H4 (cell line): ENCODE measurements around the gene TRERF1. TPM values are rescaled to one million over a fixed set of nuclear protein-coding genes. Genes with fewer than 3 reads are reported as not detected.

Source experiments
- DNase-seq: peaks from one replicate; pipeline ENCODE4 v3.0.0-alpha.2; 2015; ENCODE audit warnings: low spot score
- total RNA-seq: library from RNA; depleted of rRNA; stranded (reverse); fragments of >200 nt; shearing (Covaris generic); gene quantifications from 2 replicates; pipeline ENCODE4 v1.2.3, GENCODE V29; 2014

The TRERF1 gene
- total RNA-seq, 1 experiment from 2014 or later = 5.2 TPM

DNA sequence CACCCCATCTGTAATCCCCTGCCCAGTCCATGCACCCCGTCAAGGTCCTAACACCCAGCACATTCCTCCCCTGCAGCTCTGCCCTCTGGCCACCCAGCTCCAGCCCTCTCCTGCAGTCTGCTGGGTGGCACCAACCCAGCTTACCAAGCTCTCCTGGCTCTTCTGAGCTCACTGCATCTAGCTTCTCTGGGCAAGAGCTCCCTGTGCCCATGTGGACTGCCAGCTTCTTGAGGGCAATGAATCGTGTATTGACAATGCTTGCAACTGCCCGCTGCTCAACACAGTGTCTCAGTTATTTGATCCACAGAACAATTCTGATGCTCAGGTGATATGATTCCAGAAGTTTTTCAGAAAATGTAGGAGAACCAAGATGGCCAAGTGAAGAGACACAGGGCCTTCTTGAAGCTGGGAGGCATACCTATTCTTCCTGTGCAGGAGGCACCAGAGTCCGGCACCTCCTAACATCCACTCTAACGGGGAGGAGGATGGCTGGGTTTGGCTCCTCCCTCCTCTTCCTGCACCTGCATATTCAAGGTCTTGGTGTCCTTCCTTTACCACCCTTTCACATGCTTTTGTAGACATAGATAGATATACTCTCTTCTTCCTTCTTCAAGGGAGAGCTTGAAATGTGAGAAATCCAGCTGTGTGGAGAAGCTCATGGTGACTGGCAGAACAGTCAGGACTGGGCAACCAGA, 85.6 kb downstream of the TRERF1 start:
- DNase-seq = no peak

GRCh38 chr6:42365021-42365420, 86.7 kb downstream of the TRERF1 start:
- DNase-seq = no peak

GRCh38 chr6:42363926-42364849, 87.5 kb downstream of the TRERF1 start:
- DNase-seq = no peak

GRCh38 chr6:42361036-42361435, 90.7 kb downstream of the TRERF1 start:
- no peak for DNase-seq

DNA sequence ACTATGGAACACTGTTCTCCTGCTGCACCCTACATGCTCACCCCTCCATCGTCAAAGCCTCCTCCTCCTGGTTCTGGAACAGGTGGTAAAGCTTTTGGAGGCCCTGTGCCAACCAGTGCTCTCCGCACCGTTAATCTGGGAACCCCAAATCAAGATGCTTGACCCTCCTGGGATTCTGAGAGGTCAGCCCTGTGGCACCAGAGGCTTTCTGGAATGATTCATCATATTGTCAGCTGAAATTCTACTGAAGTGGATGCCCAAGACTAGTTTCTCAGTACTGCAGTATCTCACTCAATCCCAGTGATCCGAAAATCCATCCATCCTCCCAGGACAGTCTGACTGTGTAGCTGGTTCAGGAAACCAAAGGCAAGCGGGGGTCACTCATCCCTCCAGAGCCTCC, 92.7 kb downstream of the TRERF1 start:
- DNase-seq = no peak

- no peak for DNase-seq
Observed at GRCh38 chr6:42355416-42355815, 96.3 kb downstream of the TRERF1 start.

- DNase-seq = no peak
Observed at GRCh38 chr6:42354702-42355101, 97.0 kb downstream of the TRERF1 start.

GRCh38 chr6:42352856-42353564, 98.7 kb downstream of the TRERF1 start:
- DNase-seq = no peak

DNA sequence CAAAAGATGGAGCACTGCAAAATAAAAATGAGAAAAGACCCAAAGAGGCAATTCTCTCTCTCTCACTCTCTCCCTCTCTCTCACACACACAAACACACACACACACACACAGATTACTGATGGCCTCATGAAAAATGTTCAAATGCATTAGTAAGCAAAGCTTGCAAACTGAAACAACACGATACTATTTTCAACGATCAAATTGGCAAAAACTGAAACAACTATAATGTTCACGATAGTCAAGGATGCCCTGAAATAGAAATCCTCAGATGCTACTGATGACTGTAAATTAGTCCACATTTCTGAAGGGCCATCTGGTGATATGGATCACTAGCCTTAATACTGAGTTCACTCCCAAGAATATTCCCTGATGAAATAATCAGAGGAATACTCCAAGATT, 100.8 kb downstream of the TRERF1 start:
- no peak for DNase-seq

GRCh38 chr6:42349753-42350511, 101.8 kb downstream of the TRERF1 start:
- no peak for DNase-seq

DNA sequence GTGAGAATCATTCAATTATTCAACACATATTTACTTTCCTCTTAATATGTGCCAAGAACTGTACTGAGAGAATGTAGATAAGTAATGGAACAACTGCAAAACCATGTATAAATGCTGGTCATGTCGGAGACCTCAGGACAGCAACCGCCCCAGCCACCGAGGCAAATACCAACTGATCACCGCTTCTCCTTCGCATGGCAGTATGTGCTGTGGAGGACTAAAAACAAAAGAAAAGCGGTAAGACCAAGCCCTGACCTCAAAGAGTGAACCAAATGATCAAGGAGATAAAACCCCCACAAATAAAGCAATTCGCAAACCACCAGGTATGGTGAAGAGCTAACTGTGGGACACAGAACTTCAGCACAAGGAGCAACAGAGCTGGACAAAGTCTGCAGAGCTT, 104.3 kb downstream of the TRERF1 start:
- no peak for DNase-seq

DNA sequence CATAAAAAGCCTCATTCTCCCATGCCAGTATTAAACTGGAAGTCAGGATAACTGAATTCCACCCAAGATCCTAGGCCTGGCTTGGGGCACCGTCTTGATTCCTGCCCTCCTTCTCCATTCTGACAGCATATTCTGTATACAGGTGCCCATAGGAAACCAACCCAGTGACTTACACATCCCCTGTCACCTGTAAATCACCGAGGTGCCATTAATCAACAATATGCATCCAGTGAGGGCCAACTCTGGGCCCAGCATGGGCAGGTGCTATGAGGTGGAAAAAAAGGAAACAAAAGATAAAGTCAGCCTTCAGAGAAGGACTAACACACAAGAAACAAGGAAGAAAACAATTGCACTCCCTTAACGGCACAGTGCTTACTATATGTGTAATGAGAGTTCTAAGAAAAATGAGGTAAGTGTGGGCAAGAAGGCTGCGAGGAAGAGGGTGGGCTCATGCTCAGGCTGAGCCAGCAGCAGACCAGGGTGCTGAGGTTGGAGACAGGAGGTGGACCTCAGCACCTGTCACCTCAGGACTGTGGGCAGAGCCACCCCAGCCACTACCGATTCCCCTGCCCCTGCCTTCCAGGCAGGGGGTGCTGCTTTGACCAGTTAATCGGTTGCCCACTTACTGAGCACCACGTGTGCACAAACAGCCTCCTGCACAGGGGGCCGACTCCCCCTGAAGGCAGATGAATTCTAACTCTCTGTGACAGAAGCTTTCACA, 105.9 kb downstream of the TRERF1 start:
- DNase-seq = no peak

GRCh38 chr6:42344756-42345155, 107.0 kb downstream of the TRERF1 start:
- no peak for DNase-seq

- no peak for DNase-seq
Observed at GRCh38 chr6:42341771-42342553, 109.8 kb downstream of the TRERF1 start.

DNA sequence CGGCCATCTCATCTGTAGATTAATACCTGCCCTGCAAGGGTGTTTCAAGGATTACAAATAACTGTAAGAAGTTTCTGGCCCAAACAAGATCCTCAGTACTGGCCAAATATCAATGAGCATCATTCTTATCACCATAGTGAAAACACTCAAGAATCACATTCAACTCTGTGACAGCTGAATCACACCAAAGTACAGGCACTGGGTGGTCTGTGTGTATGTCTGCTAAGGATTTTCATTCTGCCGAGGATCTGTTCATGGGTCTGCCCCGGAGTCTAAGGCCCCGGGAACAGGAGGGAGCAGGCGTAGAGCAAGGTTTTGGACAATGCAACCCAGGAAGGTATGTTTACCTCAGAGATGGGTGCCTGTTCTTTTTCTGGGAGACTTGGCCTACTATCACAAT, 110.5 kb downstream of the TRERF1 start:
- no peak for DNase-seq

DNA sequence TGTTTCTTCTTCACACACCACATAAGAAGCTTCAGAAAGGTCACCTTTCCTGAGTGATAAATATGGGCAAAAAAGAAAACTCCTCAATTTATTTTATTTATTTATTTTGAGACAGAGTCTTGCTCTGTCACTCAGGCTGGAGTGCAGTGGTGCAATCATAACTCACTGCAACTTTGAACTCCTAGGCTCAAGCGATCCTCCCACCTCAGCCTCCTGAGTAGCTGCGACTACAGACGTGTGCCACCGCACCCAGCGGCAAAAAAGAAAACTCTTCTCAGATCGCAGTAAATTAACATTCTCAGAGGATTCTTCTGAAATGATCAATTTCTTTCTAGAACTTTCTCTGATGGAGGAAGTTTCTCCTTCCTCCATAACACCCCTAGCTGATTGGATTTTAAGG, 111.2 kb downstream of the TRERF1 start:
- DNase-seq = no peak

GRCh38 chr6:42339991-42340401, 111.7 kb downstream of the TRERF1 start:
- no peak for DNase-seq

- peak; percentile 99 for DNase-seq
Observed at GRCh38 chr6:42338744-42339222, 112.9 kb downstream of the TRERF1 start.

- no peak for DNase-seq
Observed at GRCh38 chr6:42337985-42338743, 113.6 kb downstream of the TRERF1 start.
